GM19438 (cell line): Measurements from ENCODE around the gene GLMP.

ENCODE experiments used
- ATAC-seq: cut with Tn5 transposase; IDR thresholded peaks from one replicate; pipeline ENCODE4 v1.9.1; 2021; ENCODE audit warnings: low read depth; ENCODE audit not compliant: unreplicated experiment

GLMP gene

GRCh38 chr1:156289857-156290256 is 5.6 kb downstream of the GLMP start:
- ATAC-seq: no peak

DNA sequence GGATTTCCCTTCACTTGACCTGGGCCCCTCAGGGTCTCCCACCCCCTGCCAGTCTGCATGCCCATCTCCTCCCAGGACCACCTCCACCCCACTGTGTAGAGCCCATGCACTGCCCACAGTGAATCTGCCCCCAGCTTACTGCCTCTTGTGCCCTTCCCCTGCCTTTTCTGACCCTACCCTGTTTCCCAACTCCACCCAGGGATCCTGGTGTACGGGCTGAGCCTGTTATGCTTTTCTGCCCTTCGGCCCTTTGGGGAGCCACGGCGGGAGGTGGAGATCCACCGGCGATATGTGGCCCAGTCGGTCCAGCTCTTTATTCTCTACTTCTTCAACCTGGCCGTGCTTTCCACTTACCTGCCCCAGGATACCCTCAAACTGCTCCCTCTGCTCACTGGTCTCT is 9.4 kb downstream of the GLMP start:
- ATAC-seq: no peak

DNA sequence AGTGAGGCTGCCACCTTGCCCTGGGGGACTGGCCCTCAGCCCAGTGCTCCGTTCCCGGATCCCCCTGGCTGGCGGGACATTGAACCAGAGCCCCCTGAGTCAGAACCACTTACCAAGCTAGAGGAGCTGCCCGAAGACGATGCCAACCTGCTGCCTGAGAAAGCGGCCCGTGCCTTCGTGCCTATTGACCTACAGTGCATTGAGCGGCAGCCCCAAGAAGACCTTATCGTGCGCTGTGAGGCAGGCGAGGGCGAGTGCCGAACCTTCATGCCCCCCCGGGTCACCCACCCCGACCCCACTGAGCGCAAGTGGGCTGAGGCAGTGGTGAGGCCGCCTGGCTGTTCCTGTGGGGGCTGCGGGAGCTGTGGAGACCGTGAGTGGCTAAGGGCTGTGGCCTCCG is 10.0 kb downstream of the GLMP start:
- ATAC-seq: no peak

DNA sequence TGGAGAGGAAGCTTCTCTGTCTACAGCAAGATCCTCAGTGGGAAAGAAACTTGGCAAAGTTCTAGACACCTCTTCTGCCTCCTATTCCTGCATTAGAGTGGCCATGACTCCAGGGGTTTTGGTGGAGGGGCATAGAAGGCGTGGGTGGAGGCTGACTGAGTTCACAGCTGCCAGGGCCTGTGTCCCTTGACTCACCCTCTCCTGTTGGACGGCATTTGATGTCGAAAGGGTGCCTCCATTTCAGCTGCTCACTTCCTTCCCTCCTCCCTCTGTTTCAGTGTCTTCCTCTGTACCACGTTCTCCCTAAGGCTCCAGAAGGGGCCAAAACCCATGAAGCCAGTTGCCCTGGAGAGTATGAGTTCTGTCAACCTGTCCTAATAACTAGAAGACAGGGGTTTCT is 10.7 kb downstream of the GLMP start:
- ATAC-seq: no peak

DNA sequence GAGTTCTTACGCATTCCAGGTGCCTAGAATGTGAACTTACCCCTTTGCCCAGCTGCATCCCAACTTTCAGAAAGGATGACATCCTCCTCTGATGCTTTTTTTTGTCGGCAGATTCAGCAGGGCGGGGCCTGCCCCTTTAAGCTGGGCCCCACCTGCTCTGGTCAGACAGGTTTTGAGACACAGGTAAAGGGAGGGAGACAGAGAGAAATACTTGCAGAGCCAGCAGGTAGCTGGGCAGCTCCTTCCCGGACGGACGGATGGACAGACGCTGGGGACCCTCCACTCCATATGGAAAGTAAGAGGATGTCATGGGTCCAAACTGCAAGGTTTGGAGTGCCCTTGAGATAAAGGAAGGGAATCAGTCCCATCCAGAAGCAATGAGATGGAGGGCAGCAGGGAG is 11.4 kb downstream of the GLMP start, which contains the start of gene TMEM79:
TMEM79 (plus strand) TSS at position 214 of the 400 bp plus-strand sequence. CDS start 902 bp downstream, outside the sequence.
- no peak for ATAC-seq

DNA sequence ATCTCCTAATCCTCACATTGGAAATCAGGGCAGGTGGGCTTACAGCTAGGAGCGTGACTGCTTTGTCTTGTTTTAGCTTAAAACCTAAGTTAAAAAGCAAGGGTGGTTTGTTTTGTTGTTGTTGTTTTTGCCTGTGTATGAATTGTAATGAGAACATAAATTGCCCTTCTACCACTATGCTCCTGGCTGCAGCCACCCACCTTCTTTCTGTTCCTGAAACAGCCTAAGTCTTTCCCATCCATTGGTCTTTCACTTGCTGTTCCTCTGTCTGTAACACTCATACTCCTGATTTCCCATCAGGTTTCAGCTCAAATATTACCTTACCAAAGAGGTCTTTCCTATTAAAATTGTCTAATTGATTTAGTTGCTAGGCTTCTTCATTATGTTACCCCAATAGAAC is 12.0 kb downstream of the GLMP start:
- no peak for ATAC-seq

DNA sequence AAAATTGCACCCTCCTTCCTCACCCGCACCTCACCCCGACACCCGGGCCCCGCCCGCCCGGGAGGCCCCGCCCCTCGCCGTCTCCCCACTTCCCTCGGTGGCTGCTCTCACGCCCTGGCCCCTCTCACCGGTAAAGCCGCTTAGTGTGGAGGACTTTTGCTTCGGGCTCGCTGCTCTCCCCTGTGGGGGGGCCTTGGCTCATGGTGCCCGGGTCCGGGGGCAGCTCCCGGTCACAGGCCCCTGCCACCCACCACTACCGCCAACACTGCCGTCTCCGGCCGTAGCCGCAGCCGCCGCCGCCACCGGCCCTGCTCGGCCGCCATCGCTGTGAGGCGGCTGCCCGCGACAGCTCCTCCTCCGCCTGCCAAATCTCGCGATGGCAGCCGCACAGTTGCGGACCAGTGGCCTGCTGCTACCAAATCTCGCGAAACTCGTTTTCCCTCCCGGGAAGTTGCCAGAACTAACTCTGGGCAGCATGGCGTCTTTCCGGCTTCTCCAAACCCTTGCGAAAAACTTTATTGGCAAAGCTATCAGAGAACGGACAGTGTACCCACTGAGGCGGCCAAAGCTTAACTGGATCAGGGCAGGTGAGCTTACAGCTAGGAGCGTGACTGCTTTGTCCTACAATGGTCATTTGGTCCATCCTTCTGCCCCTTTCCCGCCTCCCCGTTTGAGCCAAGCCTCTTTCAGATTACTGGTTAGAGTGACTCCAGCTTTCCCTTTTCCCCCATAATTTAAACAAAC is 12.8 kb downstream of the GLMP start, which contains the start of gene SMG5:
SMG5 (minus strand) TSS at position 347 of the 744 bp plus-strand sequence; CDS start at position 202, 145 bp downstream.
- ATAC-seq: peak; percentile 75

DNA sequence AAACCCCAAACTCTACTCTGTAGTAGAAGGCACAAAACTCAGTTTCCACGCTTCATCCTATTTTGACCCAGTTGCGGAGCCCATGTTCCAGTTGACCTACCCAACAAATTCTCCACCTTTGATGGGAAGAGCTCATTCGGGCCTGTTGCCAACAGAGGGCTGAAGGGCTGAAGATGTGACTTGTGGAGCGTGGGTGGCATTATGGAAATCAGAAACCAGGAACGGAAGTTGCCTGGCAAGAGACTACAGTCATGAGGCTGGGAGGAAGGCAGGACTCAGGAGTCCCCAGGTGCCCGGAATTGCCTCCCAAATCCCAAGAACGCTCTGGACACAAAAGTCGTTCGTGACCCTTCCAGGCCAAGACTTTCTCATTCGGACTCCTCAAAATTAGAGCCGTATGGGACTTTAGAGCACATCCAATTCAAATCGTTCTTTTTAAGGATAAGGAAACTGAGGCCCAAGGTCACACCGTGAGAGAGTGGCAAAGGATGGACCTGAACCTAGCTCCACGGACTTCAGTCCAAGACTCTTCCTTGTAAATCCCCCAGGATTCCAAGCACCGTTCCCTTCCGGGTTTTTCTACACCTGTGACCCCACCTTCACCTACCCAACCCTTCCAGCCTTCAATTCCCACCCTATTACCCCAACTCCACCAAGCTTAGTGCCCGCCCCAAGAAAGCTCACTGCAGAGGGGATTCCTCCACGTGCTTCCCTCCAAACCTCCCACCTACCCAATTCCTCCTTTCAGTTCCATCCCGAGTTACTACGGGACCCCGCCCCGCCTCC is 13.6 kb downstream of the GLMP start:
- ATAC-seq: no peak

DNA sequence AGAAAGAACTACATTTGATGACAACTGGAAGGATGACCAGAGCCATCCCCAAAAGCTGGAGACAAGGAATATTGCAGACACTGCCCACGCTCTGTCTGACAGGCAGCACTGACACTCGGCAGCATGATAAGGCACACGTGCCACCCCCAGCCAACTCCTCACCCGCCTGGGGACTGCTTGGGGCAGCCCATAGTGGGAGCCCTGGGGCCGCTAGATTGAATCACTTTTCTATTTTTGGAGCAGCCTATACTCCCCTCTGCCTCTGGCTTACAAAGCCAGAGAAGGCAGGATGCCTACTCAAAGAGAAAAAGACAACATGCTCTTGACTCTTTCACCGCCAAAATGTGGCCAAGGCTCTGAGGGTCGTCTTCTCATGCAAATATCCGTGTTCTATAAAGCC is 14.2 kb downstream of the GLMP start:
- no peak for ATAC-seq

DNA sequence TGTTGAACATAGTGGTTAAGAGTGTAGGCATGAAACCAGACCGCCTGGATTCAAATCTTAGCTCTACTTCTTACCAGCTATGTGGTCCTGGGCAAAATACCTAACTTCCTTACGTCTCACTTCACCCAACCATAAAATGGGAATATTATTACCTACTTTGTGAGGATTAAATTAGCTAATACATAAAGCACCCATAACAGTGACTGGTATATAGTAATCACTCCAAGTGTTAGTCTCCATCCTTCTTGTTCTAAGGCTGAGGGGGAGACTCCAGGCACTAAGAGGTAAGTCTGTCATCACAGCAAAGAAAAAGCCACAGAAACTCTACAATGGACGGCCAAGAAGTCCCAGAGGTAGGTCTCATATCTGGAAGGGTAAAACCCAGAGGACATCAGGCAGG is 15.6 kb downstream of the GLMP start:
- ATAC-seq: no peak

- ATAC-seq: no peak
These were observed 18.5 kb downstream of the GLMP start for GRCh38 chr1:156276966-156277381.

- no peak for ATAC-seq
These were observed 18.9 kb downstream of the GLMP start for GRCh38 chr1:156276532-156276931.

DNA sequence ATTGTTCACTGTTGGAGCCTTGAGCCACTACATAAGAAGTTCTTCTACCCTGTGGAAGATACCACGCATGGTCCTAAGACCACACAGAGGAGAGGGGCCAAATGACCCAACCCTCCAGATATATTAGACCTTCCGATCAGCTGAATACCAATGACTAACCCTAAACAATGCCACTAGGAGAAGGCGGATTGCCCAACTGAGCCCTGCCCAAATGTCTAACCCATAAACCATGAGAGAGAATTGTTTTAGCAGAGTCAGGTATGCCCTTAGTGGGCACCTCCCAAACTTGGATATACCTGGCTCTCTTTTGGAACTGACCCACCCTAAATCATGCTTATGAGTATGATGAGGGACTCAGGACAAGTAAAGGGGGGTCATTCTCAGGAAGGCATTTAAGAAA is 25.2 kb downstream of the GLMP start:
- no peak for ATAC-seq

DNA sequence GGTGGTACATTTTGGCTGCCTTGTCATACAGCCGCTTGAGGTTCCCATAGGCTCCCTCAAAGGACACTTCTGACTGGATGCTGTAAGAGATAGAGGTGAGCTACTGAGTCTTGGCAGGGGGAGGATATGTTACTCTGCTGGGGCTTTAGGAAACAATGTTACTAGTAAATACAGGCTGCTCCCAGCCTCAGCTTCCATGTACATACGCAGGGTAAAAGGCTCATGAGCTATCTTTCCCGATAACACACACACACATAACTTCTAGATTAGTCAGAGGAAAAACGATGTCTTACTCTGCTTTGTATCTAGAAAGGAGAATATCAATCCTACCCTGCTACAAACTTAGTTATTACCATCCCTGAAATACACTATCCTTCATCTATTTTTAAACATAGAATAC is 27.1 kb downstream of the GLMP start:
- no peak for ATAC-seq

DNA sequence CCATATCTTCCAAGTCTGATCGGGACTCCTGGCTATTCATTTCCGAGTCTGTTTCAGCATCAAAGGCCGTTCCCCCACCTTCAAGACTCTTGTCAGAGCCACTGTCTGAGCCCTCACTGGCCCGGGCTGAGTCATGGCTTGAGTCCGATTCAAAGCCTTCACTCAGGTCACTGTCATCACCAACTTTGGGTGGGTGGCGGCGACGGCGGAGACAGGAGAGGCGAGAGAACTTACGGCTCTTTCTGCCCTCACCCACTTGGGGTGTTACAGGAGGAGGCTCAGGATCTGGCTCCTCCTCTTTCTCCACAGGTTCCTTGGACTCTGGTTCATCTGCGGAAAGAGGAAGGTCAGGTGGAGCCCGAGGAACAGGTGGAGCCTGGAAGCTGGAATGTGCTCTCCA is 29.4 kb downstream of the GLMP start:
- ATAC-seq: no peak

GRCh38 chr1:156263288-156263655 is 32.2 kb downstream of the GLMP start:
- ATAC-seq: no peak

DNA sequence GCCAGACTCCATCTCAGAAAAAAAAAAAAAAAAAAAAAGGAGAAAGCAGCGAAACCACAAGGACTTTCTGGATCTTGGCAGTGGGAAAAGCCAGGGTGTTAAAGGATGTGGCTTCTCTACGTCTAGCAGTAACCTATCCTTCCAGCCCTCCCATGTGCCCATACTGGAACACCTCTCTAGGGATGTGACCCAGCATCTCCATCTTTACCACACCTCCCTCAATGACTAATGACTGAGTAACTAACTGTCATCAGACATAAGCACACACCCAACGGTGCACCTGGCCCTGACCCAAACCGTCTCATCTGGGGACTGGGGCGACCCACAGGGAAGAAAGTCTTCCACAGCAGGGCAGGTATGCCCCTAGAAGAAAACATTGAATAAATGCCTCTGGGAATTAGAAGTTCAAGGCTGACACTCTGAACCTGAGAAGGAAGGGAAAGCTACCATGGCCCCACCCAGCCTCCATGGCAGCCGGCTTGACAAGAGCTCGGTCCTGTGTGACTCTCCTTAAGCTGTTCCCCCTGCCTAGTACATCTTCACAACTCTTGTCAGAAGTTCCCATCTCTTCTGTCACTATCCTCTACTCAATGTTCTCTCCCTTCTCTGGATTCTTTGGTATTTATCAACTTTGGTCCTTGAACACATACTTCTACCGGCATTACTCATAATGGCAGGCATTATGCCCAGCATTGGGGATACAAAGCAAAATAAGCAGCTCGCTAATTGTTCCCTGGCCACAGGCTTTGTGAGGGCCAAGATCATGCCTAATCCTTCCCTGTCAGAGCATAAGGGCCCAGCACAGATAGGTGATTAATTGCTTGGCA is 32.8 kb downstream of the GLMP start:
- no peak for ATAC-seq

DNA sequence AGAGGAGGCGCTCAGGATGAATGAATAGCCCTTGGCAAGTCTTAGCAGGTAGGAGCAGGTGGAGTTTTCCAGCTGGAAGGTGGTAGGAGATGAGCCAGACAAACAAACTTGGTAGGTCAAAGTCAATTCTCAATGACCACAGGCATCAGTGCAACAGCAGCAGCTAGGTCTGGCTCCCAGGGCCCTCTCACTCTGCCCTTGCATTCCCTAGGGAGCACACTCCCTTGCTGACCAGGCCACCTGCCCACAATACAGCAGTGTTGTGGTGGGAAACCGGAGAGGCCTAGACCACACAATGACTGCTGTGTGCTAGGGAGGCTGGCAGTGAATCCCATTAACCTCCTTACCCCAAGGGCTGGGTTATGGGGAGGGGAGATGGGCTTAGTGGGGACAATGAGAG is 34.6 kb downstream of the GLMP start:
- no peak for ATAC-seq

- ATAC-seq: no peak
These were observed 35.7 kb downstream of the GLMP start for GRCh38 chr1:156259805-156260204.

GRCh38 chr1:156258859-156259258 is 36.6 kb downstream of the GLMP start:
- no peak for ATAC-seq

GRCh38 chr1:156257711-156258110 is 37.8 kb downstream of the GLMP start:
- ATAC-seq: no peak
